IPS-18c (cell line): ENCODE data around the gene TTC21A.
A peak's percentile ranks its signal among the peaks of the same experiment; 100 is the strongest.

Experiments used
- H3K4me3 ChIP-seq: 2 replicates; pipeline ENCODE4 v1.7.0; 2013; ENCODE audit warnings: low read depth, mild to moderate bottlenecking, low read length, moderate library complexity; ENCODE audit not compliant: insufficient read depth
- H3K9me3 ChIP-seq: one replicate; pipeline ENCODE4 v1.6.1; 2013; ENCODE audit warnings: mild to moderate bottlenecking, low read length, moderate library complexity; ENCODE audit not compliant: control insufficient read depth, insufficient read depth

TTC21A gene

DNA sequence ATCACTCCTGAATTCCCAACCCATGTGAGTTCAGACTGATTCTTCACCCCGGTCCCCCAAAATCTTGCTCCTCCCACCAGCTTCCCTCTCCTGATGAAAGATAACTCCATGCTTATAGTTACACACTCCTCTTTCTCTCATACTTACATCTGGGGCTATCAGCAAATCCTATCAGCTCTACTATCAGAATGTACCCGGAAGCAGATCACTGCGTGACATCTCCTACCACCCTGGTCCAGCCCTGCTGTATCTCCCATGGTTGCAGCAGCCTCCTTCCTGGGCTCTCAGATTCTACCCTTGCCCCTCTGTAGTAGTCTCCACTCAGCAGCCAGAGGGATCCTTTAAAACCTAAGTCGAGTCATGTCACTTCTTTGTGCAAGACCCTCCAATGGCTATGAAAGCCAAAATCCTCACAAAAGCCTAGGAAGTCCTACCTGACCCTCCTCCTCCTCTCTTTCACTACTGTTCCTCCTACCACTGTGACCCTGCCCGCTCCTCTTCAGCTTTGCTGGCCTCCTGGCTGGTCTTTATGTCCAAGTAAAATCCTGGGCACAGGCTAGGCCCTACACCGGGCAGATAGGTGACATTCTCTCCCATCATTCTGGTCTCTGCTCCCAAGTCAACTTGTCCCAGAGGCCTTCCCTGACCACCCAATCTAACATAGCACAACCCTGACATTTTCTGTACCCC lies 68.7 kb downstream of the TTC21A start:
- H3K9me3 ChIP-seq, result no peaks in the 10 kb centered on the region
- H3K4me3 ChIP-seq, result no peak overlapping the region

- Histone ChIP-seq H3K4me3 (peak overlapping the region; percentile 50), H3K9me3 (no peaks in the 10 kb centered on the region)
These were observed 70.3 kb downstream of the TTC21A start for GRCh38 chr3:39177708-39178332.

DNA sequence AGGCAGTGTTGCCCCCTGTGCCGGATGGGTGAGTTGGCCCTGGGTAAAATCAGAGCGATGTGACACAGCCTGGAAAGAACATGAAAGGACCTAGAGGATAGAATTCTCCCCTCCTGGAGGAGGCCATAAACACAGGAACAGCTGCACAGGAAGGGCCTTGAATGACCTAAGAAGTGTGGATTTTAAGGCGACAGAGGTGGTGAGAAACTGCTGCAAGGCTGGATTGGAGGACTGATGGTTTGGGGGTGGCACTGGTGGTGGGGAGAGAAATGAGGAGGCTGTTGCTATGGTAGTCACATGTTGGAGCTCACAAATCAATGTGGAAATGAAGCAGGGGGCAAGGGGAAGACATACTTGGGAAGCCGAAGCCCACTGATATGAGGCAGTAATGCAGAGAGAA lies 71.1 kb downstream of the TTC21A start:
- peak overlapping the region; percentile 50 for H3K4me3 ChIP-seq
- H3K9me3 ChIP-seq, result no peaks in the 10 kb centered on the region

DNA sequence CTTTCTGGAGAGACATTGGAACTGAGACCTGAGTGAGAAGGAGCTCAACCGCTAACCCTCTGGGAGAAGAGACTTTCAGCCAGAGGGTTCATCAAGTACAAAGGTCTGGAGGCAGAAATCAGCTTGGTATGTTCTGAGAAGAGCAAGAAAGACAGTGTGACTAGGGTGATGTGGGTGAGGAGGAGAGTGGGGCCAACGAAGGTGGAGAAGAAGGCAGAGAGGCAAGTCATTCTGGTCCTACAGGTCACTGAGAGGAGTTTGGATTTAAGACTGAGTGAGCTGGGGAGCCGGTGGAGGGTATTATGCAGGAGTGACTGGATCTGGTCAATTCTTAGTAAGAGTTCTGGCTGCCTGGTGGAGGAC lies 72.7 kb downstream of the TTC21A start:
- Histone ChIP-seq H3K4me3 (peak overlapping the region; percentile 49), H3K9me3 (no peaks in the 10 kb centered on the region)

DNA sequence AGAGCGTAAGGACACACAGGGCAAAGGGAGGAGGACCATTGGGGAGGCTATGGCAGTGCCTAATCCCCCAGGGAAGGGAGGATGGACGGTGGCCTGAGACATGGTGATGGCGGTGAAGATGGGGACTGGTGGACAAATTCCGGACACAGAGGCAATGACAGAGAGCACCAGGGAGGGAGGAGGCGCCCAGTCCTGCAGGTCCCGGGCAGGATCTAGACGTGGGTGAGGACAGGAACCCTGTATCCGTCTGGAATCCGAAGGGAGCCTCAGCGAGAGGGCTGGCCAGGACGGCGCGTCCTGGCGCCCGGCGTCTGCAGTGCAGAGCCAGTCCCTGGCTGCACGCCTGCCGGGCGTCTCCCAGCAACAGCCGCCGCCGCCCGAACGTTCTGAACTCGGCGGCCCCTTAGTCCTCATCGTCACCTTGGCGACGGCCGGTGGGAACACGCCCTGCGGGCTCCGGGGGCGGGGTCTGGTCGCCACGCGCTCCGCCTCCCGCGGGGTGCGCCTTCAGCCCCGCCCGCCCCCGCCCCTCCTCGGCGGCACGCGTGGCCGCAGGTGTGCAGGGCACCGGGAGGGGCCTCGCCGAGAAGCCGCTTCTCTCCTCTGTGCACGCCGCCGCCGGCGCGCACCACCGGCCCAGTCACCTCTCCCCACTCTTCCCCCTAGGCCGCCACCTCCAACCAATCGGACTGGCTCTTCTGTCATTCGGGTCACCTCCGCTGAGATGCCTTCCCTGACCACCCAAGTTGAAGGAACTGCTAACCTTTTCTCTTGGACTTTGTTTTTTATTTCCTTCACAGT lies 73.3 kb downstream of the TTC21A start:
- Histone ChIP-seq H3K9me3 (no peaks in the 10 kb centered on the region), H3K4me3 (peak overlapping the region; percentile 49)

GRCh38 chr3:39181408-39182335 lies 74.2 kb downstream of the TTC21A start:
- H3K9me3 ChIP-seq, result no peaks in the 10 kb centered on the region
- peak overlapping the region; percentile 49; the same call in 1 of the 2 replicates for H3K4me3 ChIP-seq

DNA sequence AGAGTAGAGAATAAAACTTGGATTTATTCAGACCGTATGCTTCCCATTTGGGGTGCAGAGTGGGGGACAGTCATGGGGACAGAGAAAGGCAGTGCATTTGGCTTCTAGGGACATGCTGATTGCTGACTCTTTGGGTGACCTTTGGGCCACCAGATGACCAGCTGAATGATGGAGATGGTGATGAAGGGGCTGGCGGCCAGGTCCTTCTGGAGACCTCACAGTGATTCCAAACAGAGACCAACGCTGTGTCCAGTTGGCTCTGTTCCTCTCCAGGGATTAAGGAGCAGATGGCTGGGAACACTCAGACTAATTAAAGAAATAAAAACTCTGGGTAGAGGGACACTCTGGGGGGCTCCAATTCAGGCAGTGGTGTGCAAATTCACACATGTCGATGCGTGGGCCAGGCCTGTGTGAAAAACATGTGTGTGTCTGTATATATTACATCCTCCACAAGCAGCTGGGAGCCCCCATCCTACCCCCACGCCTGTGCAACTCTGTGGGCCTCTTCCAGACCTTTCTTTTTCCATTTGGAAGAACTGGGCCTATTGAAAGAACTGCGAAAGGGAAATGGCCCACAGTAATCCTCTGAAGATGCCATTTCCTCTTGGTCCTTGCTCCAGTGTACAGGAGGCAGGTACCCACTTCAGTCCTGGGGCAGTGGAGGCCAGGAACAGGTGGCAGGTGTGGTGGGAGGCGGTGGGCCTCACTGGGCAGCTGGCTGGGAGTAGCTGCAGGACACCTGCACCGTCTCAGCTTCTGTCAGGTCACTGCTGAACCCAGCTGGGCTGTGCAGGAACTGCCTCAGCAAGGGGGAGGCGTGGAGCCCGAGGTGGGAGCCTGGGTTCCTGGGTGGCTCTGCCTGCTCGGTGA lies 76.0 kb downstream of the TTC21A start:
- no peaks in the 10 kb centered on the region for H3K9me3 ChIP-seq
- H3K4me3 ChIP-seq, result no peak overlapping the region

- no peak overlapping the region for H3K4me3 ChIP-seq
- H3K9me3 ChIP-seq, result no peaks in the 10 kb centered on the region
These were observed 76.8 kb downstream of the TTC21A start for GRCh38 chr3:39184081-39184967.

GRCh38 chr3:39184968-39185285 lies 77.4 kb downstream of the TTC21A start:
- H3K4me3 ChIP-seq, result no peak overlapping the region
- no peaks in the 10 kb centered on the region for H3K9me3 ChIP-seq

GRCh38 chr3:39185326-39185958 lies 78.0 kb downstream of the TTC21A start:
- no peaks in the 10 kb centered on the region for H3K9me3 ChIP-seq
- no peak overlapping the region for H3K4me3 ChIP-seq

- Histone ChIP-seq H3K4me3 (no peak overlapping the region), H3K9me3 (no peaks in the 10 kb centered on the region)
These were observed 78.6 kb downstream of the TTC21A start for GRCh38 chr3:39185959-39186691.

- Histone ChIP-seq H3K4me3 (no peak overlapping the region), H3K9me3 (no peaks in the 10 kb centered on the region)
These were observed 79.2 kb downstream of the TTC21A start for GRCh38 chr3:39186692-39187151.

- H3K9me3 ChIP-seq, result no peaks in the 10 kb centered on the region
- H3K4me3 ChIP-seq, result no peak overlapping the region
These were observed 80.1 kb downstream of the TTC21A start for GRCh38 chr3:39187372-39188155.
